HUES64 (cell line): ENCODE data around the gene TMEM235.

Experiments
- H3K27ac ChIP-seq: 2 replicates; pipeline ENCODE4 v1.7.0; 2013; ENCODE audit warnings: low read depth, low read length, inconsistent platforms
- H3K27me3 ChIP-seq: 2 replicates; pipeline ENCODE4 v1.6.1; 2013; ENCODE audit warnings: mild to moderate bottlenecking, low read length; ENCODE audit not compliant: insufficient read depth
- H3K36me3 ChIP-seq: 2 replicates; pipeline ENCODE4 v1.6.1; 2013; ENCODE audit warnings: mild to moderate bottlenecking, low read length; ENCODE audit not compliant: insufficient read depth
- H3K4me1 ChIP-seq: 2 replicates; pipeline ENCODE4 v1.6.1; 2013; ENCODE audit warnings: mild to moderate bottlenecking, low read length, moderate library complexity; ENCODE audit not compliant: insufficient read depth
- H3K4me3 ChIP-seq: 2 replicates; pipeline ENCODE4 v1.5.1; 2013; ENCODE audit warnings: mild to moderate bottlenecking, low read length, moderate library complexity
- H3K9ac ChIP-seq: 2 replicates; pipeline ENCODE4 v1.6.1; 2013; ENCODE audit warnings: mild to moderate bottlenecking, low read depth, low read length
- H3K9me3 ChIP-seq: 2 replicates; pipeline ENCODE4 v1.6.1; 2013; ENCODE audit warnings: low read depth, low read length; ENCODE audit not compliant: insufficient read depth
- WGBS: fragments of 150-250, 120-280 bp; methylation state at CpG from one replicate; pipeline ENCODE4 v1.1.7; 2013; ENCODE audit warnings: missing lambda C conversion rate; 5-methylcytosine and 5-hydroxymethylcytosine counted together

Gene TMEM235

DNA sequence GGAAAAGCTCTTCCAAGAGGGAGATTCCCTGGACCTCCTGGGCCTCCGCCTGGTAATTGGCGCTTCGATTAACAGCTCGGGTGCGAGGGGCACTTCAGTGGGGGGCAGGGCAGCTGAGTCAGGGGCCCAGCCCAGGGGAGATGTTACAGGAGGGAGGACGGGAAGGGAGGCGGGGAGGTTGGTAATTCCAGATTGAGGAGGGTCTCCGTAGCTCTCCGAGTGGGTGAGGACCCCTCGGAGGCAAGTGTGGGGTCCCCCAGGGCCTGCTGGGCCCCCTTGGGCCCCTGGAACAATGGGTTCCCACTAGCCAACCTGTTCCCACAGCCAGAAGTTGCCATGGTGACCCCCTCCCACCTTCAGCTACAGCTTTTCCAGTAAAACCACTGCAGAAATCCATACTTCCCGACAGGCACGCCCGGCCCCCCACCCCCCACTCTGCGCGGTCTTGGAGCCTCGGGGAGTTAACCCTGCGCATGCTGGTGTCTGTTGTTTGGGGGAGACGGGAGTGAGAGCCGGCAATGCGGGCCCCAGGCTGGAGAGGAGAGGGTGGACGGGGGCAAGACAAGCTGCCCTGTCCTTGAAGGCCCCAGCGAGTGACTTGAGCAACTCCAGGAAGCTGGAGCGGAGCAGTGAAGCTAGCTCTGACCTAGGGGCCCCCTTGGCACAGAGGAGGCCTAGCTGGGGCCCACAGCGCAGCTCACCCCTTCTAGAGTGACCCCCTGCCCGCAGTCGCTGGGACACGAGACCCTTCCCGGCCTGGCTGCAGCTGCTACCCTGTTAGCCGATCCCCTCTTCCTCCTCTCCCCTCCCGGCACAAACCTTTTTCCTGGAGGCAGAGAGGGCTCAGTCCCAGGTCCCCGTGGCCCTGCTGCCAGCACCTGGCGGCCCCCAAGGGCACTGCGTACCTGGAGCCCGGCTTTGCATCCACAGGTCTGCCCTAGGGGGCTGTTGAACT is 37.8 kb downstream of the TMEM235 start:
- Histone ChIP-seq H3K36me3 (no peaks in the 10 kb centered on the region), H3K27me3 (0 out of 2 replicates have a peak, but pooled peaks cover 4% of the 10 kb centered on the region), H3K4me1 (peaks cover 52% of the 10 kb centered on the region), H3K4me3 (peak overlapping the region; percentile 36), H3K9ac (peak overlapping the region; percentile 62), H3K27ac (peak overlapping the region; percentile 45; the same call in 1 of the 2 replicates), H3K9me3 (no peaks in the 10 kb centered on the region)
- 20% methylated on average over 34 of the region's 34 CpGs for WGBS

DNA sequence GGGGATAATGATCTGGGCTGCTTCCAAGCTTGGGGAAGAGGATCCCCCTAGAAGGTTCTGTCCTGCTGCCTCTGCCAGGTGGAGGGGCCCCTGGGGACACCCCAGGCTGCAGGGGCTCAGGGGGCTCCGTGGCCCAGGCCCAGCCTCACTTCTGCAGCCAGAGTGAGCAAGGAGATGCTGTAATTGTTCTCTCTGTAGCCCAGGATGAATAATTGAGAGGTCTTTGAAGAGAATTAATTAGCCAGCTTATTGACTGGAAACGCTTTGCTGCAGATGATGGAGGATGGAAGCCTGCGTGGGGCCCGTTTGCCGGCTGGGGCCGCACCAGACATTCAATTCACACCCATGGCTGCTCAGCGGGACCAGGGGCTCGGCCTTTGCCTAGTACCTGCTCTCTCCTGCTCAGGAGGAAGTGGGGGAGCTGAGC is 38.5 kb downstream of the TMEM235 start:
- Histone ChIP-seq H3K27me3 (0 out of 2 replicates have a peak, but pooled peaks cover 4% of the 10 kb centered on the region), H3K27ac (no peak overlapping the region), H3K9me3 (no peaks in the 10 kb centered on the region), H3K4me1 (peaks cover 52% of the 10 kb centered on the region), H3K36me3 (no peaks in the 10 kb centered on the region), H3K4me3 (no peak overlapping the region), H3K9ac (no peak overlapping the region)
- WGBS, result 40% methylated on average over 8 of the region's 8 CpGs

DNA sequence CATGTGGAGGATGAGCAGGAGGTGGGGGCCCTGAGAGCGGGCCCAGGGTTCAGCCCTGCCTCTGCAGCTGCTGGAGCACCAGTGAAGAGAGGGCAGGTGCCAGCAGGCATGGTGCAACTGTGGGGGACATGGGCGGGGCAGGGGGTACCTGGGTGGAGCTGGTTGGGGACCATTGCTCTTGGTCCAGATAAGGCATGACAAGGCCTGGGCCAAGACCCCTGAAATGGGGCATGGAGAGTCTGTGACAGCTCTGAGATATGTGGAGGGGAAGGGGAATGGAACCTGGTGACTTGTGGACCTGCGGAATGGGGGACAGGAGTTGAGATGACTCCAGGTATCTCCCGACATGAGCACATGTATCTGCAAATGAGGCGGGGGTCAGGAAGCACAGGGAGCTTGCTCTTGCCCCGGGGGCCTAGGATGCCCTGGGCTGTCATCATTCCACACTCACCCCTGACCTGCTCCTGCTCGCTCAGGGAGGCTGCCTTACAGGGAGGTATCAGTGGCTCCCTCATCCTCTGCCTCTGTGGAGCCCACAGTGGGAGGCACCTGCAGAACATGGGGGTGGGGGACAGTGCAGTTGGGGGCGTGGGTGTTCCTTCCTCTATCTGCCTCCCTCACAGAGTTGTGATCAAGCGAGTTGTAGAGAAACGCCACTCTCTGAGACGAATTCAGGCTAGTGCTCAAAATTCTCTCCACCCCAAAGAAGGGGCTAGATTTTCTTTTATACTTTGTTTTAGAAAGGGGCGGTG is 40.2 kb downstream of the TMEM235 start:
- Histone ChIP-seq H3K27ac (no peak overlapping the region; the same call in 1 of the 2 replicates), H3K9ac (no peak overlapping the region), H3K36me3 (no peaks in the 10 kb centered on the region), H3K9me3 (no peaks in the 10 kb centered on the region), H3K27me3 (0 out of 2 replicates have a peak, but pooled peaks cover 4% of the 10 kb centered on the region), H3K4me1 (peaks cover 44% of the 10 kb centered on the region), H3K4me3 (no peak overlapping the region)
- 88% methylated on average over 11 of the region's 12 CpGs for WGBS

DNA sequence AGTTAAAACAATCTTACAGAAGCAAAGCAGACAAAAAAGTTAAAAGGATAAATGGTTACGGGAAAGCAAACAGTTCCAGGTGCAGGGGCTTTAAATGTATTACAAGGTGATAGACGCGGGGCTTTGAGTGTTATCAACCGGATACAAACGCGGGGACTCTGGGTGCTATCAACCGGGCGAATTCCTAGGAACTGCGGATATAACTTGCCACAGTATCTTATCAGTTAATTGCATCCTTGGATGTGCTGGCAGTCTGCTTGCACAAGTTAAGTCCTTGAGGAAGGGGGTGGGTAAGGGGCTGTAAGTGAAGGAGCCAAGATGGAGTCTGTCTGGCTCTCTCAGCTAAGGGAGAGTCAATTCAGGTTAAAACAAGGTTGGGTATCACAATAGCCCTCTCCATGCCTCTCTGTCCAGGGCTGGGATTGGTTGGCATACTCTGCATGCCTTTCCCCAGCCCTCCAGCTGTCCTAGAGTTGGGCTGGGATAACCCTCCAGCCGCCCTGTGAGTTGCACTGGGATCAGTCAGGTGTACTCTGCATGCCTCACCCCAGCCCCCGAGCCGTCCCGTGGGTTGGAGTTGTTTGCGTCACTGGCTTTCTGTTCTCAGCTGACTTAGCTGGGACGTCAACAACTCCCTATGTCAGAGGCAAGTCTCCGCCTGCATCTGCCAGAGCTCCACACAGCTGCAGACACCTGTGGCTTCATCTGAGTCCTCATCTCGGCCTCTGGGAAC is 40.9 kb downstream of the TMEM235 start:
- H3K9me3 ChIP-seq, result no peaks in the 10 kb centered on the region
- no peak overlapping the region for H3K9ac ChIP-seq
- H3K4me1 ChIP-seq, result peaks cover 38% of the 10 kb centered on the region
- no peaks in the 10 kb centered on the region for H3K36me3 ChIP-seq
- H3K27ac ChIP-seq, result peak overlapping the region; percentile 77; the same call in 1 of the 2 replicates
- H3K4me3 ChIP-seq, result no peak overlapping the region
- H3K27me3 ChIP-seq, result 0 out of 2 replicates have a peak, but pooled peaks cover 4% of the 10 kb centered on the region
- WGBS, result 61% methylated on average over 17 of the region's 17 CpGs

DNA sequence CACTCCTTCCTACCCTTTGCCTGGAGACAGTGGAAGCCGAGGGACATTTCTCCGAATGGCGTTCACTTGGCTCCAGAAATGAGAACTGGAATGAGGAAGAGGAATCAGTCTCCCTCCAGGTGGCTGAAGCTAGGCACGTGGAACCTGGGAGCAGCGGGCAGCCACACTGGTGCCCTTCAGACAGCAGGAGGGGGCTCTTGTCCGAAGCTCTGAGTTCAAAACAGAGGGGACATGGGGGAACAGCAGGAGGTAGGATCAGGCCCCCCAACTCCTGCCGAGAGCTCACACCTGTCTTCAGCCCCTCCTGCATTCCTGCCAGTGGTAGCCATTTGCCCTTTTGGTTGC is 41.5 kb downstream of the TMEM235 start:
- H3K27ac ChIP-seq, result peak overlapping the region; percentile 77; the same call in 1 of the 2 replicates
- 0 out of 2 replicates have a peak, but pooled peaks cover 4% of the 10 kb centered on the region for H3K27me3 ChIP-seq
- no peaks in the 10 kb centered on the region for H3K36me3 ChIP-seq
- no peak overlapping the region for H3K9ac ChIP-seq
- H3K4me3 ChIP-seq, result no peak overlapping the region
- peaks cover 35% of the 10 kb centered on the region for H3K4me1 ChIP-seq
- no peaks in the 10 kb centered on the region for H3K9me3 ChIP-seq
- 79% methylated on average over 7 of the region's 7 CpGs for WGBS

DNA sequence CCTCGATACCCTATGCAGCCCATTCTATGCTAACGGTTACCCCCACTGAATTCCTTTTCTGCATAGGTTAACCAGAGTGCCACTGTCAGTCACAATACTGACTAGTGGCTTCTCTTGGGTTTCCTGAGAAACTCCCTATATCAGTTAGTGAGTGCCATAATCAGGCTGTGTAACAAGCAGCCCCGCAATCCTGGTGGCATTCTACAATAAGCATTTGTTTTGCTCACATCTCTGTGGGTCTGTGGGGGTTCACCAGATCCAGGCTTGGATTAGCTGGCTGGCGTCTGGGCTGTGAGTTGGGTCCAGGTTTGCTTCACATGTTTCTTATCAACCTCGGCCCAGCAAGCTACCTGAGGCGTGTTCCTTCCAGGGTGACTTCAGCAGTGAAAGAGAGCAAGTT is 42.4 kb downstream of the TMEM235 start:
- H3K4me1 ChIP-seq, result peaks cover 35% of the 10 kb centered on the region
- no peaks in the 10 kb centered on the region for H3K36me3 ChIP-seq
- H3K27me3 ChIP-seq, result 0 out of 2 replicates have a peak, but pooled peaks cover 4% of the 10 kb centered on the region
- no peak overlapping the region for H3K9ac ChIP-seq
- no peak overlapping the region for H3K4me3 ChIP-seq
- WGBS, result 91% methylated on average over 6 of the region's 6 CpGs
- no peaks in the 10 kb centered on the region for H3K9me3 ChIP-seq
- no peak overlapping the region for H3K27ac ChIP-seq

DNA sequence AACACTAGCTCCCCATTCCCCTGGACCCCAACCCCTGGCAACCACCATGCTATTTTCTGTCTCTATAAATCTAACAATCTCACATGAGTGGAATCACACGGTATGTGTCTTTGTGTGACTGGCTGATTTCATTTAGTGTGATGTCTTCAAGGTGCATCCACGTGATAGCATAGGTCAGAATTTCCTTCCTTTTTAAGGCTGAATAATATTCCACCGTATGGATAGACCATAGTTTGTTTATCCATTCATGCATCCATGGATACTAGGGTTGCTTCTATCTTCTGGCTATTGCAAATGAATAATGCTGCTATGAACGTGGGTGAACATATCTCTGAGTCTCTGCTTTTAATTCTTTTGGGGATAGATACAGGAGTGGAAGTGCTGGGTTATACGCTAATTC is 43.9 kb downstream of the TMEM235 start:
- H3K36me3 ChIP-seq, result no peaks in the 10 kb centered on the region
- no peaks in the 10 kb centered on the region for H3K27me3 ChIP-seq
- H3K9me3 ChIP-seq, result no peaks in the 10 kb centered on the region
- H3K27ac ChIP-seq, result no peak overlapping the region
- no peak overlapping the region for H3K9ac ChIP-seq
- no peak overlapping the region for H3K4me3 ChIP-seq
- H3K4me1 ChIP-seq, result peaks cover 20% of the 10 kb centered on the region
- 96% methylated on average over 5 of the region's 5 CpGs for WGBS

DNA sequence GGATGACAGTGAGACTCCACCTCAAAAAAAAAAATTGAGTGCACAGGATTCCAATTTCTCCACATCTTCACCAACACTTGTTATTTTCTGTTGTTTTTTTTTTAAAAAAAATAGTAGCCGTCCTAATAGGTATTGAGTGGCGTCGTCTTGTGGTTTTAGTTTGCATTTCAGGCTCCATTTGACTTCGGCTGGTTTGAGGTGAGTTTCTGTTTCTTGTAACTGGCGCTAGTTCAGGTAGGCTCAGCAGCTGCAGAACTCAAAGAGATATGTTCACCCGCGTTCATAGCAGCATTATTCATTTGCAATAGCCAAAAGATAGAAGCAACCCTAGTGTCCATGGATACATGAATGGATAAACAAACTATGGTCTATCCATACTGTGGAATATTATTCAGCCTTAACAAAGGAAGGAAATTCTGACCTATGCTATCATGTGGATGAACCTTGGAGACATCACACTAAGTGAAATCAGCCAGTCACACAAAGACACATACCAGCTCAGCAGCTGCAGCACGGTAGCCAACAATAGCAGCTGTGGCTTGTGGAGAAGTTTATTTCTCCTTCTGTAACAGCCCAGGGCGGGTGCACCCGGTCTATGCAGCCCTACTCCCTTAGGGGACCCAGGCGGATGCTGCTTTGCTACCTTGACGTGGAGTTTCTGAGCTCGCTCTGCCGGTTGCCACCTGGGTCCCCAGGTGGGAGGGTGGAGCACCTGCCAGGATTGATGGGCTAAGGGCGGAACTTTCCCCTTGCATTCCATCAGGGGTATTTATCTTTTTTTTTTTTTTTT is 44.9 kb downstream of the TMEM235 start:
- no peaks in the 10 kb centered on the region for H3K27me3 ChIP-seq
- H3K27ac ChIP-seq, result no peak overlapping the region
- H3K9me3 ChIP-seq, result no peaks in the 10 kb centered on the region
- WGBS, result 87% methylated on average over 14 of the region's 15 CpGs
- no peak overlapping the region for H3K9ac ChIP-seq
- H3K4me1 ChIP-seq, result peaks cover 18% of the 10 kb centered on the region
- H3K4me3 ChIP-seq, result no peak overlapping the region
- no peaks in the 10 kb centered on the region for H3K36me3 ChIP-seq

DNA sequence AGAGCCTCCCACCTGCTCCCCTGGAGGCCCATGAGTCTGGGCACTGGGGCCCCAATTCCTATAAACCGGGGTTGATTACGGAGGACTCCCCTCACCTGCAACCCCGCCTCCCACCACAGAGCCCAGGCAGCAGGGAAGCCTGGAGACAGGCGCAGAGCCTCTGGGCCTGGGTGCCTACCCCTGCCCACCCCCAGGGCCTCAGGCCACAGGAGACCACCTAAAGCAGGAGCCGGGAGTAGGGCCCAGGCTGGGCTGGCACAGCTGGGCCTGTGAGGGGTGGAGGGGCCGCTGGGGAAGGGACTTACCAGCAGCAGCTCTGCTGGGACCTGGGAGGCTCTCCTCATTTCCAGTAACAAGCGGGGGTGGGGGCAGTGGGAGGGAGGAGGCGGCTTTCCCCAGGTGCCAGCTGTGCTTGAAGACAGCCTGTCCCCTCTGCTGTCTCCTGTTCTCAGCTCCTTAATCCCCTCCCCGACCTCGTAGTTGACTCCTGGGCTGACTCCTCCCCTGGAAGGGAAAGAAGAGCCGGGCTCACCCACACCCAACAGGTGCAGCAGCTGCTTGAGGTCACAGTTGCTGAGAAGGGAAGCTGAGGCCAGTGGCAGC is 46.8 kb downstream of the TMEM235 start:
- Histone ChIP-seq H3K36me3 (no peaks in the 10 kb centered on the region), H3K9ac (no peak overlapping the region), H3K4me1 (peaks cover 14% of the 10 kb centered on the region), H3K4me3 (no peak overlapping the region), H3K9me3 (no peaks in the 10 kb centered on the region), H3K27ac (no peak overlapping the region; the same call in 1 of the 2 replicates), H3K27me3 (no peaks in the 10 kb centered on the region)
- WGBS, result 46% methylated on average over 11 of the region's 11 CpGs
